NCI-H774 (cell line): ENCODE measurements around the gene ZNF814.
"Not testable (repeated sequence)": the region's sequence is repeated elsewhere in the genome, so short reads cannot be mapped to it uniquely, and the experiment has no call there.

Source experiments
- DNase-seq: peaks from one replicate; lab custom pipeline; 2025; lab: John Stamatoyannopoulos, UW

The ZNF814 gene

GRCh38 chr19:57862351-57862750 lies 26.5 kb downstream of the ZNF814 start:
- DNase-seq: not testable (repeated sequence)

DNA sequence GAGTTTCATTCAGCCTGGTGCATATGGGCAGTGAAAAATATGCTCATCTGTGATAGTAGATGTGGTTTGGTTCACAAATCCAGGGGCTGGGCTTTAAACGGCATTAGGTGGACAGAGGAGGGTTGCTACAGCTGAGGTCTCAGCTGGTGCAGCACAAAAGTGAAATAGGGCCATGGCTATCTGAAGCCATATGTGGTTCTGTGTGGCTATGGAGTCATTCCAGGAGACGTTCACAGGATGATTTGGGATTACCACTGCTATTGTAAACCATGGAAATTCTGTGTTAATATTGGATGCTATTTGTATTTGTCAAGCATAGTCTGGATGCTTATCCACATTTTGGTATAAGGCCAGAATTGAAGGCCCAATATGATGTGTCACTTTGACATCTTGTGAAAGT lies 34.7 kb downstream of the ZNF814 start:
- not testable (repeated sequence) for DNase-seq

DNA sequence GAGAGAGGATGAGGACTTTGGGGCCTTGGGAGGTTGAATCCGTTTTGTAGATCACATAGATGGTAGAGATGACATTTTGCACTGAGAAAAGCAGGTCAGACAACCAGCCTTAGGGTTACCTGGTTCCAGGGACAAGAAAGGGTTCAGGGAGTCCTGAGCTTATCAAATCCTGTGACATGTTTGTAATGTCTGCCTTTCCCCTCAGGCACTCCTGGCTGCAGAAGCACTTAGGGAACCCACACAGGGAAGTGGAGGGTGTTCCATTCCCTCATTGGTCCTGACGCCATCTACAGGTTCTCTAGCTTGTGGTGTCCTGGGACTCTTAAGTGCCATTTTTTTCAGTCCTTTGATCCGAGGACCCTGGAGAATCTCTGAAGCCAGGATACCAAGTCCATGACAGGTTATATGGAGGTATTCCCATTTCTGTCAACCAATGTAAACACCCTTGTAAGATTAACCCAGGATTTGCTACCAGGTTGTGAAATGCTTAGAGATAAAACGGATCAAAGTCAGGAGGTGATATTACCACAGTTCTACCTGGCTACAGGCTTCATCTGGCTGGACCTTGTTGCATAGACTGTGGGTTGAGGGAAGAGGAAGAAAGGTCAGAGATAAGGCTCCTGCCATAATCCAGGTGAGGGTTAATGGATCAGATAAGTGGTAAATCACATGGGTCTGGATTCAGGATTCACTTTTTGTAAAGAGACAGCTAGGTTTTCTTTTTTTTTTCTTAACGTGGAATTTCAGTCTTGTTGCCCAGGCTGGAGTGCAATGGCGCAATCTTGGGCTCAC lies 36.8 kb downstream of the ZNF814 start:
- not testable (repeated sequence) for DNase-seq

DNA sequence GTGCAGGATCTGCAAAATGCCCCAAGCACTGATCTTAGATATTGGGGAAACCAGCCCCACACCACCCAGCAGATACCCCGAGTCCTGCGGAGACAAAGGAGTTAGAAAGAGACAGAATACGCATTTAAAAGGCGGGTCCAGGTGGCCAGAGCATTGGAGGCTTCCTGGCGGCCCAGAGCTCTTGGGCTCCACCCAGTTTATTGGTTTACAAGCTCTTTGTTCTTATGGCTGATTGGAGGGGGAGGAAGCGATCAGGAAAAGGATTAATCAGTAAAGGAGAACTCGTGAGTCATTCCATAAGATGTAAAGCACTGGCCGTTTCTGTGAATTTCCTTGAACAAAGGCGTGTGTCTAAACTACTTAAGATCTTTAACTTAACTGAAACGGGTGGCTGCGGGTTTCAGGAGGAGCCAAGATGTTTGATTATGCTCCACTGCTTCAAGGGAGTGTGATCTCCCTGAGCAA lies 38.3 kb downstream of the ZNF814 start:
- no peak for DNase-seq

DNA sequence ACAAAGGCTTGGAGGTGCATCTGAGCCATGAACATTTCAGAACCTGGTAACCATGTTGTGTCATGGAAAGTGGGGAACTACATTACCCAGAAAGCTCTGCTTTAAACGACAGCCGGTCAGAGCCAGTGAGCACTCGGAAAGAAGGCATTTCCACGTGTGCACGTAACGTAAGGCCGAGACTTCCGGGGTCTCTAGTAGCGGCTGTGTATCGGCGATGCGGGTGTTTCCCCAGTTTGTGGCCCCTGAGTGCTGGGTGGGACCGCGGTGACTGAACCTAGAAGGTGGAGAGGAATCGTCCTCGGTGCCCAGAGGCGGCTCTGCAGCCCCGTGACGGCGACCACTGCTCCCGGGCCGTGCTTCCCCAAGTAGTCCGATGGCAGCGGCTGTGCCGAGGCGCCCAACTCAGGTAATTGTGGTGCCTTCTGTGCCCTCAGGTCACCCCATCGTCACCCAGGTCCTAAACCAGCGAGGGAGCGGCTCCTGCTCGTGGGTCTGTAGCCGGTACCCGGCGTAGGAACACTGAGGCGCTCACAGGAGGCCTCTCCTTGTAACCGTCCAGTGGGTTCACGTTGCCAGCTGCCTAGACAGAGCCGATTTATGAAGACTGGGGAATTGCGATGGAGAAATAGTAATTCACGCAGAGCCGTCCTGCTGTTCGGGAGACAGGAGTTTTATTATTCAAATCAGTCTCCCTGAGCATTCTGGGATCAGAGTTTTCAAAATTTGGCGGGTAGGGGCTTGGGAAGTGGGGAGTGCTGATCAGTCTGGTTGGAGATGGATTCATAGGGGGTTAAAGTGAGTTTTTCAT lies 39.0 kb downstream of the ZNF814 start, which contains the start of gene ZNF587:
TSS of gene ZNF587 (plus strand) at position 194 of the 808 bp plus-strand sequence. CDS start at position 374, 180 bp downstream.
- peak; percentile 77 for DNase-seq

- not testable (repeated sequence) for DNase-seq
Observed at GRCh38 chr19:57849162-57849665, 39.6 kb downstream of the ZNF814 start.

DNA sequence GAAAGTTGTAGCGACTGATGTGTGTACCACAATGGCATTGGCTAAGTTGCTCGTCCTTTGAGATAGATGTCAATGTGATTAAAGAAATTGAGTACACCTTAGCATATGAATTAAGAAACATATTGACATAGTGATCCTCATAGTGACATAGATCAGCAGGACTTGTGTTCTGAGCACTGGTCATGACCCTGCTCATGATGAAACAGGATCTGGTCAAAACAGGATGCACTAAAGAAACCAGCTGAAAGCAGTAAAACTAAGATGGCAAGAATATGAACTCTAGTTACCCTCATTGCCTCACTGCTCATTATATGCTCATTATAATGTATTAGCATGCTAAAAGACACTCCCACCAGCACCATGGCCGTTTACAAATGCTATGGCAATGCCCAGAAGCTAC lies 41.7 kb downstream of the ZNF814 start:
- DNase-seq: not testable (repeated sequence)

DNA sequence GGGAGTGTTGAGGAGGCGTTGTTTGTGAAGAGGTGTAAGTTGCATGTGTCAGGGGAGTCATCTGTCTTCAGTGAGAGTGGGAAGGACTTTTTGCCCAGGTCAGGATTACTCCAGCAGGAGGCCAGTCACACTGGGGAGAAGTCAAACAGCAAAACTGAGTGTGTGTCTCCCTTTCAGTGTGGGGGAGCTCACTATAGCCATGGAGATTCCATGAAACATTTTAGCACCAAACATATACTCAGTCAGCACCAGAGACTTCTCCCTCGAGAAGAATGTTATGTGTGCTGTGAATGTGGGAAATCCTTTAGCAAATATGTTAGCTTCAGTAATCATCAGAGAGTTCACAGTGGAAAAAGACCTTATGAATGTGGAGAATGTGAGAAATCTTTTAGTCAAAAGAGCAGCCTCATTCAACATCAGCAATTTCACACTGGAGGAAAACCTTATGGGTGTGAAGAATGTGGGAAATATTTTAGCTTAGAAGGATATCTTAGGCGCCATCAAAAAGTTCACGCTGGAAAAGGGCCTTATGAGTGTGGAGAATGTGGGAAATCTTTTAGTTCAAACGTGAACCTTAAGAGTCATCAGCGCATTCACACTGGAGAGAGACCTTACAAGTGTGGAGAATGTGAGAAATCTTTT lies 47.6 kb downstream of the ZNF814 start:
- no peak for DNase-seq

DNA sequence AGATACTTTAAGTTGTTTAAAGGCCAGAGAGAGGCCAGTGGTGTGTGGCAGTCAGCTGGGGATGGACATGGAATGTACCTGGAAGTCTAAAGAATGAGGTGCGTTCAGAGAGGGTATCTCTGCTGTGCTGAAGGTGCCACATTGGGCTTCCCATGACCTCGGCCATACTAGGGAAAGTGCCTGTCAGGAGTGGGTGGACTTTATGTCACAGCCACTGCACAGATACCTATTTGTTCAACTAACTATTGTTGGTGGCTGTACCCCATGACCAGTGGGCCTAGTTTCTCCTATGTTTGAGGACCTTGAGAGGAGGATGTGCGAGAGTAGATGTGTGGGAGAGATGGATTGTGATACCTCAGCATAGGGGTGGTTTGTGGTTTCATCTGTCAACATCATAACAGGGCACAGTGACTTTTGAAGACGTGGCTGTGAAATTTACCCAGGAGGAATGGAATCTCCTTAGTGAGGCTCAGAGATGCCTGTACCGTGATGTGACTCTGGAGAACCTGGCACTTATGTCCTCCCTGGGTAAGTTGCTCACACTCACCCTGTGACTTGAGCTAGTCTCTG lies 50.1 kb downstream of the ZNF814 start:
- not testable (repeated sequence) for DNase-seq

DNA sequence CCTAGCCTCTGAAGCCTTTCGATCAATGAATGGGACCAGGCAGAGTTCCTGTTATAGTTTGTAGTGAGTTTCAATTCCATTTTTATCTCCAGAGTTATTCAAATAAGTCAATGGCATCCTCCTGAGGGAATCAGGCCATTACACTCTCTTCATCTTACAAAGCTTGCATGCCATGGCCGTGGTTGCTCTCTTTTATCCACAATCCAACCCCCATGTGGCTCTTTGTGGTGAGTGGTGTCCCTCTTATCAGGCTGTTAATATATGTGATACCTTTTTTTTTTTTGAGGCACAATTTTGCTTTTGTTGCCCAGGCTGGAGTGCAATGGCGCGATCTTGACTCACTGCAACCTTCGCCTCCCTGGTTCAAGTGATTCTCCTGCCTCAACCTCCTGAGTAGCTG lies 51.8 kb downstream of the ZNF814 start:
- not testable (repeated sequence) for DNase-seq

DNA sequence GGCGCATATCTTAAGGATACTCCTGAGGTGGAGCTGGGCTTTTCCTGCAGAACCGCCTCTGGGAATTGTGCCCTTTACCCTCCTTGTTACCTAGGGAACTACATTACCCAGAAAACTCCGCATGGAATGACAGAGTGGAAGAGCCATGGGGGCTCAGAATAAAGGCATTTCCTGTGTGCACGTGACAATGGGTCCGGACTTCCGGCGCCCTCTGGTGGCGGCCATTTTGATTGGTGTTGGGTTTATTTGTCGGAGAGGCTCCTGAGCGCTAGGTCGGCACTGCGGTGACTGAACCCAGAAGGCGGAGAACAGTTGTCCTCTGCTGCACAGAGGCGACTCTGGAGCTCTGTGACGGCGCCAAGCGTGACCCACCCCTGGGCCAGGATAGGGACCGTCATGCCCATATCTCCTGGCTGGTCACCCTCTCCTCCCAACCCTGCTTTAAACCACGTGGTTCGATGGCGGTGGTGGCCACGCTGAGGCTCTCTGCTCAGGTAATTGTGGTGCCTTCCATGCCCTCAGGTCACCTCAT lies 58.7 kb downstream of the ZNF814 start, which contains the start of gene ZNF587B:
TSS of gene ZNF587B (plus strand) at position 229 of the 532 bp plus-strand sequence. CDS start at position 459, 230 bp downstream.
- no peak for DNase-seq

GRCh38 chr19:57829316-57829715 lies 59.5 kb downstream of the ZNF814 start:
- DNase-seq: no peak

DNA sequence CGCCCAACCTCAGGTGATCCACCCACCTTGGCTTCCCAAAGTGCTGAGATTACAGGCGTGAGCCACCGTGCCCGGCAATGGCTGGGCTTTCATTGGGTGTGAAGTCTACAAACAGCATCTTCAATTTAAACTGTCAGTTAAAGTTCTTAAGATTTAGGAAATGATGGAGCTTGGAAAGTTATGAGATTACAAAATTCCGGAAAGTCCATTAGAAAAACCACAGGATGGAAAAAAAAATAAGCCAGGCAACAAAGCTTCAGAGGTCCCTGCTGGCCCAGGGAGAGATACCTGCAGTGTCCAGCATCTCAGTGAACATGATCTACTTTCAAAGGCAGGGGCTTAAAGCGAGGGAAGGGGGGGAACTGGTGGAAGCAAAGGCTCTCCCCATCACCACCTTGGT lies 63.3 kb downstream of the ZNF814 start:
- no peak for DNase-seq

GRCh38 chr19:57823608-57824007 lies 65.2 kb downstream of the ZNF814 start:
- not testable (repeated sequence) for DNase-seq

GRCh38 chr19:57823155-57823554 lies 65.7 kb downstream of the ZNF814 start:
- DNase-seq: not testable (repeated sequence)

GRCh38 chr19:57821501-57821900 lies 67.3 kb downstream of the ZNF814 start:
- DNase-seq: not testable (repeated sequence)

- DNase-seq: not testable (repeated sequence)
Observed at GRCh38 chr19:57821095-57821494, 67.7 kb downstream of the ZNF814 start.

DNA sequence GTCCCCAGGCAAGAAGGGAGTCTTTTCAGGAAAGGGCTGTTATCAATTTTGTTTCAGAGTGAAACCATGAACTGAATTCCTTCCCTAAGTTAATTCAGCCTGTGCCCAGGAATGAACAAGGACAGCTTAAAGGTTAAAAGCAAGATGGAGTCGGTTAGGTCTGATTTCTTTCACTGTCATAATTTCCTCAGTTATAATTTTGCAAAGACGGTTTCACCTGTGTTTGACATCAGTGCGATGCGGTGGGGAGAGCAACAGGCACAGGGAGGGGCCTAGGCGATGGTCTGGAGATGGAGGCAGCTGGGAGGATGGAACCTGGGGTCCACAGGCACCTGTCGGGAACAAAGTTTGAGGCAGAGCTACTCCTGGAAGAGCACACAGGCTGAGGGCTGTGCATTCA lies 68.2 kb downstream of the ZNF814 start:
- no peak for DNase-seq

DNA sequence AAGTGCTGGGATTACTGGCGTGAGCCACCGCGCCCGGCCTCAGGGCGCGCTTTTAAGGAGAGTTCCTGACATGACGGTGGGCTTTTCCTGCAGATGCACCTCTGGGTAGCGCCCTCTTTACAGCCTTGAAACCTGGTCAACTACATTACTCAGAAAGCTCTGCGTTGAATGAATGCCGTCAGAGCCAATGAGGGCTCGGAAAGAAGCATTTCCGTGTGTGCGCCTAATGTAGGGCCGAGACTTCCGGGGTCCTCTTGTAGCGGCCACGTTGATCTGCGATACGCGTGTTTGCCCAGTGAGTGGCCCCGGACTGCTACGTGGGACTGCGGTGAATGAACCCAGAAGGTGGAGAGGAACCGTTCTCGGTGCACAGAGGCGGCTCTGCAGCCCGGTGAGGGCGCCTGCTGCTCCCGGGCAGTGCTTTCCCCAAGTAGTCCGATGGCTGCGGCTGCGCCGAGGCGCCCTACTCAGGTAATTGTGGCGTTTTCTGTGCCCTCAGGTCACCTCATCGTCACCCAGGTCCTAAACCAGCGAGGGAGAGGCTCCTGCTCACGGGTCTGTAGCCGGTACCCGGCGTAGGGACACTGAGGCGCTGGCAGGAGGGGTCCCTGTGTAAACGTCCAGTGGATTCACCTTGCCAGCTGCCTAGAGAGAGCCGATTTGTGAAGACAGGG lies 69.2 kb downstream of the ZNF814 start:
- peak; percentile 82 for DNase-seq

DNA sequence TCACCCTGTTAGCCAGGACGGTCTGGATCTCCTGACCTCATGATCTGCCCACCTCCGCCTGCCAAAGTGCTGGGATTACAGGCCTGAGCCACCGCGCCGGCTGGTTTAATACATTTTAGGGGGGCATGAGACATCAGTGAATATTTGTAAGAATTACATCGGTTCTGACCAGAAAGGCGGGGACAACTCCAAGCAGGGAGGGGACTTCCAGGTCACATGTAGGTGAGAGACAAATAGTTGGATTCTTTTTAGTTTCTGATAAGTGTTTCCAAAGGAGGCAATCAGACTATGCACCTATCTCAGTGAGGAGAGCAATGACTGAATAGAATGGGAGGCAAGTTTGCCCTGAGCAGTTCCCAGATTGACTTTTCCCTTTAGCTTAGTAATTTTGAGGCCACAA lies 70.5 kb downstream of the ZNF814 start:
- no peak for DNase-seq

- DNase-seq: no peak
Observed at GRCh38 chr19:57817976-57818375, 70.9 kb downstream of the ZNF814 start.
